GM12878 (cell line): ENCODE results near the gene NRG2. TPM values are rescaled to one million over a fixed set of nuclear protein-coding genes. Genes with fewer than 3 reads are reported as not detected.

Experiments used
- ATAC-seq: fragments of 200-7000 bp; cut with Tn5 transposase; 3 replicates; pipeline ENCODE4 v1.9.1; 2020; ENCODE audit warnings: mild to moderate bottlenecking, moderate library complexity
- BruUV-seq: library from RNA; stranded (reverse); fragments of 400-500 nt; replicated peaks from 2 replicates; lab custom pipeline; 2021; lab: Mats Ljungman, UMichigan
- CTCF ChIA-PET: fragments of 300-600 bp; sonication (Branson Sonifier 250); formaldehyde crosslinking; extraction: SDS; loops from one replicate; lab custom pipeline; 2021; ENCODE audit warnings: inconsistent platforms; lab: Yijun Ruan, JAX
- POLR2A ChIA-PET: fragments of 350-600 bp; formaldehyde crosslinking; extraction: SDS; loops from one replicate; lab custom pipeline; 2021; ENCODE audit warnings: inconsistent platforms; lab: Charles Lee
- RAD21 ChIA-PET: fragments of 300-600 bp; sonication (Branson Sonifier 250); formaldehyde crosslinking; loops from one replicate; lab custom pipeline; 2023; ENCODE audit warnings: antibody characterized with exemption; ENCODE audit not compliant: unreplicated experiment; lab: Charles Lee
- SMC1A ChIA-PET: fragments of 300-600 bp; sonication (Branson Sonifier 250); formaldehyde crosslinking; loops from one replicate; lab custom pipeline; 2023; ENCODE audit not compliant: unreplicated experiment, uncharacterized antibody; lab: Charles Lee
- DNase-seq: peaks from one replicate; pipeline ENCODE4 v3.0.0-alpha.2; 2011; ENCODE audit warnings: low read depth, low spot score
- FAIRE-seq: peaks from 3 replicates; lab custom pipeline; 2011; peaks lifted over from hg19 to GRCh38; lab: Jason Lieb, UNC
- H2AFZ ChIP-seq: 2 replicates; pipeline ENCODE4 v1.6.0; 2011; ENCODE audit warnings: low read depth, low read length, control low read depth; ENCODE audit not compliant: control insufficient read depth
- H3K27ac ChIP-seq: 2 replicates; pipeline ENCODE4 v1.5.1; 2011; ENCODE audit warnings: control low read depth; ENCODE audit not compliant: control insufficient read depth, insufficient read depth
- H3K27me3 ChIP-seq, 2 experiments: replicated peaks in 1 of 2; 2 replicates each; pipeline versions ENCODE4 v1.6.0 to v1.6.1; 2011; ENCODE audit warnings: low read length in 1 of 2; ENCODE audit not compliant: control insufficient read depth in 2 of 2, insufficient read depth in 2 of 2
- H3K36me3 ChIP-seq, 2 experiments: 2 replicates each; pipeline ENCODE4 v1.5.1; 2011; ENCODE audit warnings: low read length in 1 of 2; ENCODE audit not compliant: control insufficient read depth in 2 of 2, insufficient read depth in 2 of 2
- H3K4me1 ChIP-seq: 2 replicates; pipeline ENCODE4 v1.6.1; 2011; ENCODE audit warnings: mild to moderate bottlenecking, low read length, moderate library complexity, mixed read lengths; ENCODE audit not compliant: control insufficient read depth, insufficient read depth
- H3K4me2 ChIP-seq: 2 replicates; pipeline ENCODE4 v1.6.0; 2011; ENCODE audit warnings: control low read depth; ENCODE audit not compliant: control insufficient read depth, insufficient read depth
- H3K4me3 ChIP-seq: fragments of 200-600 bp; sonication (generic); 2 replicates; pipeline ENCODE4 v1.5.1; 2016
- H3K79me2 ChIP-seq: 2 replicates; pipeline ENCODE4 v1.6.0; 2011; ENCODE audit warnings: low read length; ENCODE audit not compliant: control insufficient read depth, insufficient read depth
- H3K9ac ChIP-seq: 2 replicates; pipeline ENCODE4 v1.8.0; 2011; ENCODE audit warnings: low read length, control low read depth, mixed read lengths; ENCODE audit not compliant: control insufficient read depth, insufficient read depth
- H3K9me3 ChIP-seq: replicated peaks from 3 replicates; pipeline ENCODE4 v1.5.1; 2011; ENCODE audit warnings: mild to moderate bottlenecking, low read length; ENCODE audit not compliant: control insufficient read depth, insufficient read depth
- H4K20me1 ChIP-seq: 2 replicates; pipeline ENCODE4 v1.6.0; 2011; ENCODE audit not compliant: control insufficient read depth, insufficient read depth
- CHD2 ChIP-seq: IDR thresholded peaks from 2 replicates; pipeline ENCODE4 v1.6.1; 2011; ENCODE audit warnings: low read depth, low read length, improper control_type of control experiment, borderline replicate concordance
- EGR1 ChIP-seq, 2 experiments: IDR thresholded peaks; 1 replicate in 1 of 2; 2 replicates in 1 of 2; pipeline ENCODE4 v1.6.1; 2011 to 2012; ENCODE audit warnings: low read depth in 2 of 2, low read length in 2 of 2, borderline replicate concordance in 1 of 2, mild to moderate bottlenecking in 1 of 2, moderate library complexity in 1 of 2
- HDAC6 ChIP-seq: fragments of 200-600 bp; sonication (generic); IDR thresholded peaks from one replicate; pipeline ENCODE4 v1.8.0; 2017; ENCODE audit warnings: antibody characterized with exemption; ENCODE audit not compliant: unreplicated experiment
- IKZF2 ChIP-seq, 2 experiments: fragments of 450-650 bp; IDR thresholded peaks; 2 replicates each; pipeline ENCODE4 v1.6.1; 2017; ENCODE audit warnings: mild to moderate bottlenecking in 2 of 2, moderate library complexity in 2 of 2
- MTA3 ChIP-seq: IDR thresholded peaks from 2 replicates; pipeline ENCODE4 v1.6.1; 2012; ENCODE audit warnings: low read length, inconsistent platforms, borderline replicate concordance
- NFYB ChIP-seq: IDR thresholded peaks from 2 replicates; pipeline ENCODE4 v1.6.1; 2011; ENCODE audit warnings: low read depth, mild to moderate bottlenecking, low read length, improper control_type of control experiment, moderate library complexity; ENCODE audit not compliant: insufficient read depth
- RBBP5 ChIP-seq: fragments of 200-600 bp; sonication (generic); conservative IDR thresholded peaks from 2 replicates; pipeline ENCODE4 v1.6.1; 2016
- SPI1 ChIP-seq: IDR thresholded peaks from 2 replicates; pipeline ENCODE4 v1.6.1; 2011; ENCODE audit warnings: low read depth, mild to moderate bottlenecking, low read length, moderate library complexity, borderline replicate concordance; ENCODE audit not compliant: insufficient read depth
- TBL1XR1 ChIP-seq: IDR thresholded peaks from 2 replicates; pipeline ENCODE4 v1.6.1; 2012; ENCODE audit warnings: low read depth, low read length, improper control_type of control experiment
- WGBS: methylation state at CpG from one replicate; pipeline ENCODE4 v1.1.6; 2016; ENCODE audit warnings: low lambda C conversion rate; ENCODE audit not compliant: insufficient replicate concordance, insufficient coverage; ENCODE audit errors: missing lambda C conversion rate; 5-methylcytosine and 5-hydroxymethylcytosine counted together
- in situ Hi-C: fragments of 300-500 bp; cut with MboI; formaldehyde crosslinking; loops from 9 replicates; pipeline ENCODE4 v1.14.3; 2018; ENCODE audit warnings: mixed read lengths
- intact Hi-C: fragments of 100-400 bp; cut with micrococcal nuclease; formaldehyde crosslinking; loops from one replicate; pipeline ENCODE4 v1.14.2; 2022; ENCODE audit not compliant: unreplicated experiment
- polyA plus RNA-seq, 11 experiments: library from polyadenylated mRNA; depleted of rRNA in 4 of 11; unstranded in 6 of 11; stranded (reverse) in 5 of 11; fragments of >200 nt; fragmentation: Nextera tagmentation in 4 of 11; fragmentation: Illumina TruSeq in 1 of 11; extraction: Ambion mirVana in 4 of 11; extraction: Trizol in 1 of 11; gene quantifications; 1 replicate in 1 of 11; 2 replicates in 10 of 11; pipeline versions ENCODE4 v1.2.1 to v1.2.3, GENCODE V29; 2011 to 2016; ENCODE audit warnings: inconsistent platforms in 2 of 11, missing spikeins in 2 of 11, low read depth in 1 of 11
- total RNA-seq, 4 experiments: library from RNA; depleted of rRNA in 3 of 4; stranded (reverse); fragments of >200 nt in 3 of 4; fragmentation: Illumina TruSeq in 1 of 4; extraction: Trizol in 1 of 4; gene quantifications; 2 replicates each; pipeline versions ENCODE4 v1.2.1 to v1.2.3, GENCODE V29; 2013 to 2021
- TF ChIP-seq, protein P1 (sequence below): IDR thresholded peaks from 2 replicates; pipeline ENCODE4 v1.6.1; 2012; ENCODE audit warnings: low read depth, low read length, improper control_type of control experiment
- TF ChIP-seq, protein P2 (sequence below): fragments of 450-650 bp; IDR thresholded peaks from 2 replicates; pipeline ENCODE4 v1.6.1; 2017; ENCODE audit warnings: antibody characterized with exemption, mild to moderate bottlenecking, moderate library complexity
- TF ChIP-seq, protein P3 (sequence below): fragments of 450-650 bp; IDR thresholded peaks from 2 replicates; pipeline ENCODE4 v1.6.1; 2017; ENCODE audit warnings: mild to moderate bottlenecking, low read depth, inconsistent platforms; ENCODE audit not compliant: poor library complexity, severe bottlenecking
- TF ChIP-seq, protein P4 (sequence below): IDR thresholded peaks from 2 replicates; pipeline ENCODE4 v1.6.1; 2011; ENCODE audit warnings: low read depth, low read length, improper control_type of control experiment, borderline replicate concordance
- TF ChIP-seq, protein P5 (sequence below), 3 experiments: IDR thresholded peaks in 2 of 3; conservative IDR thresholded peaks in 1 of 3; 2 replicates each; pipeline ENCODE4 v1.5.1; 2011; ENCODE audit warnings: low read depth in 3 of 3, low read length in 3 of 3, mild to moderate bottlenecking in 3 of 3, control low read depth in 2 of 3, moderate library complexity in 2 of 3, inconsistent platforms in 1 of 3, mixed read lengths in 1 of 3; ENCODE audit not compliant: control insufficient read depth in 2 of 3, insufficient read depth in 1 of 3; ENCODE audit errors: extremely low read depth in 1 of 3

NRG2 gene
- total and polyA plus RNA-seq, 10 of the 15 experiments (the other 5 are each of a cell fraction or from before 2014, with no cell fraction given): 0.10 to 21.7 (median 9.6) TPM

DNA sequence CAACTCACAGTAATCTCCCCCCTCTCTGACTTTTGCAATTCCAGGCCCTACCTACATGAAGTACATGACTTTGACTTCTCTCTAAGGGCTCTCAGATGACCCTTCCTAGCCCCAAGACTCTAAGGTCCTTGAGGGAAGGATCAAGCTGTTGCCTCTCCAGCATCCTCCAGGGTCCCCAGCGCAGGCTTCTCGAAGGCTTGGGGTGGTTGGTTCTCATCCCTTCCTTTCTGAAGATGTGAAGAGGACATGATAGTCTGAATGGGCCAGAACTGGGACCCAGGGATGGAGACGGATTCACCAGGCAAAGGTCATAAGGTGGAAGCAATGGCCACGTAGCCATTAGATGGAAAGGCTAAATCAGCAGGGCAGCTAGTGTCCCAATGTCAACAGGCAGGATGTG lies 86.8 kb downstream of the NRG2 start:
- in situ Hi-C loops: no loop called here
- ATAC-seq: no peak
- TF ChIP-seq, protein P1, sequence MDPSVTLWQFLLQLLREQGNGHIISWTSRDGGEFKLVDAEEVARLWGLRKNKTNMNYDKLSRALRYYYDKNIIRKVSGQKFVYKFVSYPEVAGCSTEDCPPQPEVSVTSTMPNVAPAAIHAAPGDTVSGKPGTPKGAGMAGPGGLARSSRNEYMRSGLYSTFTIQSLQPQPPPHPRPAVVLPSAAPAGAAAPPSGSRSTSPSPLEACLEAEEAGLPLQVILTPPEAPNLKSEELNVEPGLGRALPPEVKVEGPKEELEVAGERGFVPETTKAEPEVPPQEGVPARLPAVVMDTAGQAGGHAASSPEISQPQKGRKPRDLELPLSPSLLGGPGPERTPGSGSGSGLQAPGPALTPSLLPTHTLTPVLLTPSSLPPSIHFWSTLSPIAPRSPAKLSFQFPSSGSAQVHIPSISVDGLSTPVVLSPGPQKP: no peak
- TF ChIP-seq, protein P2, sequence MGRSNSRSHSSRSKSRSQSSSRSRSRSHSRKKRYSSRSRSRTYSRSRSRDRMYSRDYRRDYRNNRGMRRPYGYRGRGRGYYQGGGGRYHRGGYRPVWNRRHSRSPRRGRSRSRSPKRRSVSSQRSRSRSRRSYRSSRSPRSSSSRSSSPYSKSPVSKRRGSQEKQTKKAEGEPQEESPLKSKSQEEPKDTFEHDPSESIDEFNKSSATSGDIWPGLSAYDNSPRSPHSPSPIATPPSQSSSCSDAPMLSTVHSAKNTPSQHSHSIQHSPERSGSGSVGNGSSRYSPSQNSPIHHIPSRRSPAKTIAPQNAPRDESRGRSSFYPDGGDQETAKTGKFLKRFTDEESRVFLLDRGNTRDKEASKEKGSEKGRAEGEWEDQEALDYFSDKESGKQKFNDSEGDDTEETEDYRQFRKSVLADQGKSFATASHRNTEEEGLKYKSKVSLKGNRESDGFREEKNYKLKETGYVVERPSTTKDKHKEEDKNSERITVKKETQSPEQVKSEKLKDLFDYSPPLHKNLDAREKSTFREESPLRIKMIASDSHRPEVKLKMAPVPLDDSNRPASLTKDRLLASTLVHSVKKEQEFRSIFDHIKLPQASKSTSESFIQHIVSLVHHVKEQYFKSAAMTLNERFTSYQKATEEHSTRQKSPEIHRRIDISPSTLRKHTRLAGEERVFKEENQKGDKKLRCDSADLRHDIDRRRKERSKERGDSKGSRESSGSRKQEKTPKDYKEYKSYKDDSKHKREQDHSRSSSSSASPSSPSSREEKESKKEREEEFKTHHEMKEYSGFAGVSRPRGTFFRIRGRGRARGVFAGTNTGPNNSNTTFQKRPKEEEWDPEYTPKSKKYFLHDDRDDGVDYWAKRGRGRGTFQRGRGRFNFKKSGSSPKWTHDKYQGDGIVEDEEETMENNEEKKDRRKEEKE: no peak
- TF ChIP-seq CHD2 (no peak), NFYB (no peak), EGR1 (IDR thresholded peaks at IDR 0.05; ENCODE audit: borderline replicate concordance in 1 of 2, low read depth in 2 of 2, low read length in 2 of 2) (no peak), MTA3 (no peak), RBBP5 (no peak), HDAC6 (no peak), SPI1 (no peak), TBL1XR1 (no peak), IKZF2 (IDR thresholded peaks at IDR 0.05) (no peak)
- TF ChIP-seq, protein P3, sequence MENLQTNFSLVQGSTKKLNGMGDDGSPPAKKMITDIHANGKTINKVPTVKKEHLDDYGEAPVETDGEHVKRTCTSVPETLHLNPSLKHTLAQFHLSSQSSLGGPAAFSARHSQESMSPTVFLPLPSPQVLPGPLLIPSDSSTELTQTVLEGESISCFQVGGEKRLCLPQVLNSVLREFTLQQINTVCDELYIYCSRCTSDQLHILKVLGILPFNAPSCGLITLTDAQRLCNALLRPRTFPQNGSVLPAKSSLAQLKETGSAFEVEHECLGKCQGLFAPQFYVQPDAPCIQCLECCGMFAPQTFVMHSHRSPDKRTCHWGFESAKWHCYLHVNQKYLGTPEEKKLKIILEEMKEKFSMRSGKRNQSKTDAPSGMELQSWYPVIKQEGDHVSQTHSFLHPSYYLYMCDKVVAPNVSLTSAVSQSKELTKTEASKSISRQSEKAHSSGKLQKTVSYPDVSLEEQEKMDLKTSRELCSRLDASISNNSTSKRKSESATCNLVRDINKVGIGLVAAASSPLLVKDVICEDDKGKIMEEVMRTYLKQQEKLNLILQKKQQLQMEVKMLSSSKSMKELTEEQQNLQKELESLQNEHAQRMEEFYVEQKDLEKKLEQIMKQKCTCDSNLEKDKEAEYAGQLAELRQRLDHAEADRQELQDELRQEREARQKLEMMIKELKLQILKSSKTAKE: no peak
- TF ChIP-seq, protein P4, sequence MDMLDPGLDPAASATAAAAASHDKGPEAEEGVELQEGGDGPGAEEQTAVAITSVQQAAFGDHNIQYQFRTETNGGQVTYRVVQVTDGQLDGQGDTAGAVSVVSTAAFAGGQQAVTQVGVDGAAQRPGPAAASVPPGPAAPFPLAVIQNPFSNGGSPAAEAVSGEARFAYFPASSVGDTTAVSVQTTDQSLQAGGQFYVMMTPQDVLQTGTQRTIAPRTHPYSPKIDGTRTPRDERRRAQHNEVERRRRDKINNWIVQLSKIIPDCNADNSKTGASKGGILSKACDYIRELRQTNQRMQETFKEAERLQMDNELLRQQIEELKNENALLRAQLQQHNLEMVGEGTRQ: no peak
- TF ChIP-seq, protein P5, sequence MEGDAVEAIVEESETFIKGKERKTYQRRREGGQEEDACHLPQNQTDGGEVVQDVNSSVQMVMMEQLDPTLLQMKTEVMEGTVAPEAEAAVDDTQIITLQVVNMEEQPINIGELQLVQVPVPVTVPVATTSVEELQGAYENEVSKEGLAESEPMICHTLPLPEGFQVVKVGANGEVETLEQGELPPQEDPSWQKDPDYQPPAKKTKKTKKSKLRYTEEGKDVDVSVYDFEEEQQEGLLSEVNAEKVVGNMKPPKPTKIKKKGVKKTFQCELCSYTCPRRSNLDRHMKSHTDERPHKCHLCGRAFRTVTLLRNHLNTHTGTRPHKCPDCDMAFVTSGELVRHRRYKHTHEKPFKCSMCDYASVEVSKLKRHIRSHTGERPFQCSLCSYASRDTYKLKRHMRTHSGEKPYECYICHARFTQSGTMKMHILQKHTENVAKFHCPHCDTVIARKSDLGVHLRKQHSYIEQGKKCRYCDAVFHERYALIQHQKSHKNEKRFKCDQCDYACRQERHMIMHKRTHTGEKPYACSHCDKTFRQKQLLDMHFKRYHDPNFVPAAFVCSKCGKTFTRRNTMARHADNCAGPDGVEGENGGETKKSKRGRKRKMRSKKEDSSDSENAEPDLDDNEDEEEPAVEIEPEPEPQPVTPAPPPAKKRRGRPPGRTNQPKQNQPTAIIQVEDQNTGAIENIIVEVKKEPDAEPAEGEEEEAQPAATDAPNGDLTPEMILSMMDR (IDR thresholded peaks at IDR 0.05 in 2 of 3, conservative IDR thresholded peaks at IDR 0.05 in 1 of 3; ENCODE audit: control insufficient read depth in 2 of 3, extremely low read depth in 1 of 3, insufficient read depth in 1 of 3, low read depth in 3 of 3, low read length in 3 of 3): no peak

More for the DNA sequence above, 86.8 kb downstream of the NRG2 start:
- ChIA-PET CTCF (interaction anchor here (0.6 to 5.5 kb wide), 6 partner anchors 13 to 396 kb away, joined by 3 to 74 read pairs (median 4); no protein-coding TSS in a partner anchor), RAD21 (interaction anchor here (1.1 to 2.0 kb wide), 3 partner anchors 13 to 169 kb away, joined by 3 to 6 read pairs (median 4); no protein-coding TSS in a partner anchor), POLR2A (interaction anchor here (0.6 kb wide), 1 partner anchor 24 kb away, joined by 4 read pairs; no protein-coding TSS in a partner anchor), SMC1A (interaction anchor here (1.0 to 3.4 kb wide), 3 partner anchors 12 to 83 kb away, joined by 3 to 25 read pairs (median 3); no protein-coding TSS in a partner anchor)
- Histone ChIP-seq H2AFZ (no peak overlapping the region), H4K20me1 (no peaks in the 10 kb centered on the region; the same call in 1 of the 2 replicates), H3K79me2 (peaks cover 2% of the 10 kb centered on the region; the same call in 1 of the 2 replicates), H3K4me1 (peaks cover 46% of the 10 kb centered on the region), H3K4me3 (no peak overlapping the region), H3K9ac (no peak overlapping the region), H3K4me2 (no peak overlapping the region), H3K27ac (no peak overlapping the region), H3K36me3 (no peaks in the 10 kb centered on the region), H3K27me3 (no peaks in the 10 kb centered on the region), H3K9me3 (no peaks in the 10 kb centered on the region)
- no TSS peak for BruUV-seq
- no peak for DNase-seq
- no peak for FAIRE-seq
- intact Hi-C loops: no loop called here
- 56% methylated on average over 4 of the region's 4 CpGs for WGBS
